Mucosa of rectum (tissue), 2 donors: ENCODE results near the gene WWP2.
"Not testable (repeated sequence)": the region's sequence is repeated elsewhere in the genome, so short reads cannot be mapped to it uniquely, and the experiment has no call there.

Source experiments
- H3K27ac ChIP-seq, 2 donors: one replicate each; pipeline ENCODE4 v1.7.0; 2013; ENCODE audit warnings: inconsistent platforms in 2 of 2, low read depth in 2 of 2, low read length in 2 of 2
- H3K27me3 ChIP-seq, 2 donors: one replicate each; pipeline ENCODE4 v1.7.0; 2013; ENCODE audit warnings: low read length in 2 of 2; ENCODE audit not compliant: control insufficient read depth in 2 of 2, insufficient read depth in 2 of 2
- H3K36me3 ChIP-seq, 2 donors: one replicate each; pipeline ENCODE4 v1.7.0; 2013; ENCODE audit warnings: low read length in 2 of 2; ENCODE audit not compliant: control insufficient read depth in 2 of 2, insufficient read depth in 2 of 2
- H3K4me1 ChIP-seq, 2 donors: one replicate each; pipeline ENCODE4 v1.7.0; 2013; ENCODE audit warnings: low read length in 2 of 2, mild to moderate bottlenecking in 1 of 2; ENCODE audit not compliant: control insufficient read depth in 2 of 2, insufficient read depth in 2 of 2
- H3K4me3 ChIP-seq, 2 donors: one replicate each; pipeline ENCODE4 v1.7.0; 2013; ENCODE audit warnings: low read length in 2 of 2
- H3K9ac ChIP-seq, 2 donors: one replicate each; pipeline ENCODE4 v1.7.0; 2013; ENCODE audit warnings: low read length in 2 of 2, low read depth in 1 of 2, mild to moderate bottlenecking in 1 of 2
- H3K9me3 ChIP-seq, 2 donors: one replicate each; pipeline ENCODE4 v1.7.0; 2013; ENCODE audit warnings: low read length in 2 of 2; ENCODE audit not compliant: control insufficient read depth in 2 of 2
- donor health status: healthy.
- donor health status: Normal muscosa, but diverticular disease.

WWP2 gene

GRCh38 chr16:69814561-69814960 lies 52.4 kb downstream of the WWP2 start:
- no peak overlapping the region for H3K9ac ChIP-seq
- H3K4me3 ChIP-seq, result no peak overlapping the region
- H3K9me3 ChIP-seq, result no peaks in the 10 kb centered on the region
- H3K4me1 ChIP-seq, result no peaks in the 10 kb centered on the region
- no peak overlapping the region for H3K27ac ChIP-seq
- H3K36me3 ChIP-seq, result peaks cover 26 to 34% of the 10 kb centered on the region in 2 donors
- no peaks in the 10 kb centered on the region for H3K27me3 ChIP-seq

GRCh38 chr16:69815216-69815883 lies 53.2 kb downstream of the WWP2 start:
- peaks cover 20 to 28% of the 10 kb centered on the region in 2 donors for H3K36me3 ChIP-seq
- not testable (repeated sequence) for H3K27me3 ChIP-seq, H3K9me3 ChIP-seq, H3K4me3 ChIP-seq, H3K9ac ChIP-seq, H3K27ac ChIP-seq, H3K4me1 ChIP-seq

GRCh38 chr16:69816996-69817395 lies 54.9 kb downstream of the WWP2 start:
- no peaks in the 10 kb centered on the region for H3K9me3 ChIP-seq
- no peaks in the 10 kb centered on the region for H3K4me1 ChIP-seq
- peaks cover 20 to 29% of the 10 kb centered on the region in 2 donors for H3K36me3 ChIP-seq
- no peak overlapping the region for H3K27ac ChIP-seq
- H3K9ac ChIP-seq, result no peak overlapping the region
- H3K27me3 ChIP-seq, result no peaks in the 10 kb centered on the region
- no peak overlapping the region for H3K4me3 ChIP-seq

- Histone ChIP-seq H3K9ac (no peak overlapping the region), H3K27me3 (no peaks in the 10 kb centered on the region), H3K9me3 (no peaks in the 10 kb centered on the region), H3K36me3 (peaks cover 20 to 21% of the 10 kb centered on the region in 2 donors), H3K4me1 (peaks cover 0 to 1% of the 10 kb centered on the region in 2 donors), H3K4me3 (no peak overlapping the region), H3K27ac (no peak overlapping the region)
Observed at GRCh38 chr16:69818891-69819545, 56.9 kb downstream of the WWP2 start.

GRCh38 chr16:69820926-69821541 lies 58.9 kb downstream of the WWP2 start:
- no peak overlapping the region for H3K4me3 ChIP-seq
- peaks cover 13 to 17% of the 10 kb centered on the region in 2 donors for H3K36me3 ChIP-seq
- H3K27ac ChIP-seq, result no peak overlapping the region
- H3K27me3 ChIP-seq, result no peaks in the 10 kb centered on the region
- H3K9me3 ChIP-seq, result no peaks in the 10 kb centered on the region
- peaks cover 0 to 3% of the 10 kb centered on the region in 2 donors for H3K4me1 ChIP-seq
- no peak overlapping the region for H3K9ac ChIP-seq

- Histone ChIP-seq H3K4me3 (no peak overlapping the region), H3K36me3 (peaks cover 10 to 15% of the 10 kb centered on the region in 2 donors), H3K9me3 (no peaks in the 10 kb centered on the region), H3K9ac (no peak overlapping the region), H3K27me3 (no peaks in the 10 kb centered on the region), H3K4me1 (peaks cover 0 to 3% of the 10 kb centered on the region in 2 donors), H3K27ac (no peak overlapping the region)
Observed at GRCh38 chr16:69821844-69822173, 59.7 kb downstream of the WWP2 start.

GRCh38 chr16:69822174-69822935 lies 60.2 kb downstream of the WWP2 start:
- no peaks in the 10 kb centered on the region for H3K27me3 ChIP-seq
- peaks cover 0 to 3% of the 10 kb centered on the region in 2 donors for H3K4me1 ChIP-seq
- H3K27ac ChIP-seq, result peak overlapping the region in 1 of 2 donors; percentile 26
- no peaks in the 10 kb centered on the region for H3K9me3 ChIP-seq
- no peak overlapping the region for H3K9ac ChIP-seq
- H3K36me3 ChIP-seq, result peaks cover 10 to 14% of the 10 kb centered on the region in 2 donors
- H3K4me3 ChIP-seq, result no peak overlapping the region

- H3K4me3 ChIP-seq, result no peak overlapping the region
- H3K9ac ChIP-seq, result no peak overlapping the region
- no peaks in the 10 kb centered on the region for H3K9me3 ChIP-seq
Observed at GRCh38 chr16:69823831-69824563, 61.9 kb downstream of the WWP2 start.

GRCh38 chr16:69824564-69825142 lies 62.5 kb downstream of the WWP2 start:
- not testable (repeated sequence) for H3K27me3 ChIP-seq, H3K4me1 ChIP-seq, H3K4me3 ChIP-seq, H3K36me3 ChIP-seq, H3K27ac ChIP-seq, H3K9ac ChIP-seq, H3K9me3 ChIP-seq

More at GRCh38 chr16:69823831-69824563, 61.9 kb downstream of the WWP2 start:
- H3K4me1 ChIP-seq, result peaks cover 0 to 3% of the 10 kb centered on the region in 2 donors
- peaks cover 3 to 8% of the 10 kb centered on the region in 2 donors for H3K36me3 ChIP-seq
- peak overlapping the region in 1 of 2 donors; percentile 40 for H3K27ac ChIP-seq
- no peaks in the 10 kb centered on the region for H3K27me3 ChIP-seq
